GM12874 (cell line): ENCODE data around the gene CFAP410.

Experiments used
- CTCF ChIP-seq: IDR thresholded peaks from 2 replicates; pipeline ENCODE4 v1.5.1; 2011; ENCODE audit warnings: low read depth, mild to moderate bottlenecking, control low read depth, low read length, moderate library complexity; ENCODE audit not compliant: insufficient read depth

Gene CFAP410

GRCh38 chr21:44325386-44326271 lies 13.6 kb downstream of the CFAP410 start:
- no peak for TF ChIP-seq CTCF

DNA sequence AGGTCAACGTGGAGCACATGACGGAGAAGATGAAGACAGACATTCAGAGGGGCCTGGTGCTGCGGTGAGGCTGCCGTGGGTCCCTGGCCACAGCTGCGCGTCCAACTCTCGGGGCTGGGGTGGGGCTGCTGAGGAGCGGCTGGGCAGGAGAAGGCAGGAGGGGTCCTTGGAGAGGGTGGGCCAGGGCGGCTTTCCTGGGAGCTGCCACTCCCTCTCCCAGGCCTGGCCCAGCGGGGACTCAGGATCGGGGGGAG lies 14.4 kb downstream of the CFAP410 start:
- no peak for TF ChIP-seq CTCF

- TF ChIP-seq CTCF: no peak
These were observed 14.9 kb downstream of the CFAP410 start for GRCh38 chr21:44324106-44324853.

DNA sequence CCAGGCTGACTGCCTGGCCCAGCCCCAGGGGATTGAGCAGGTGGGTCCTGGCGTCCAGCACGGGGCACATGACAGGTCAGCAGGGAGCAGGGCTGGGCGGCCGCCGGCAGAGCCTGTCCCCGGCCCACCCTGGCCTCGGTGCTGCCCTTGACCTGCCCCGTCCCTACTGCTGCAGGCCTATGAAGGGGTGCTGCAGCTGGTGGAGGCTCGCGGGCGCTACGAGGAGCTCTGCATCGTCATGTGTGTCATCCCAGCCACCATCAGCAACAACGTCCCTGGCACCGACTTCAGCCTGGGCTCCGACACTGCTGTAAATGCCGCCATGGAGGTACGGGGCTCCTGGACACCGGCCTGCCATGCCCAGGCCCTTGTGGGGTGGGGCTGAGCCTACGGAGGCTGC lies 15.6 kb downstream of the CFAP410 start:
- TF ChIP-seq CTCF: no peak

DNA sequence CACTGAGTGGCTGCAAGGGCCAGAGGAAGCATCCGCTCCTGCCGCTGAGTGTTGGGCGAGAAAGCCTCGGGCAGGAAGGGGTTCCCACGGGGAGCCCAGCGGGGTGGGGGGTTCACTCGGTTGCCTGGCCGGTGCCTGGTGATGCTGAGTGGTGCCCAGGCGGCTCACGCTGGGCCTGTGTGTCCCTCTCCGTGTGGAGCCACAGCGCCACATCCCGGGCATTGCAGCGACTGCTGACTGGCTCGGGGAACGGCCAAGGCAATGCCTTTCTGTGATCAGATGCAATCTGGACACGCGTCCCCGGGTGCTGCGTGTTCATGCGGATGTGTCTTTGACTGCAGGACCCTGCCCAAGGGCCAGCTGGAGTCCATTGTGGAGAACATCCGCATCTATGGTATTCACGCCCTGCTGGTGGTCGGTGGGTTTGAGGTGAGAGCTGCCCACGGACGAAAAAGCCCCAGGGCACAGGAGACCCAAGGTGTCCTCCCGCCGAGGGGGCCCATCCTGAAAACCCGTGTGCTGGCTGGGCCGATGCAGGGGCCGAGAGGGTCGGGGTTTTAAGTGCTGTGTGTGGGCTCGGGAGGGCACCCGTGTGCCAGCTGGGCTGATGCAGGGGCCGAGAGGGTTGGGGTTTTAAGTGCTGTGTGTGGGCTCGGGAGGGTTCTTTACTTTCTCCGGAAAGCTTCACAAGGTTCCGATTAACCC lies 16.4 kb downstream of the CFAP410 start:
- TF ChIP-seq CTCF: no peak

GRCh38 chr21:44321846-44322450 lies 17.2 kb downstream of the CFAP410 start:
- no peak for TF ChIP-seq CTCF

GRCh38 chr21:44320847-44321246 lies 18.3 kb downstream of the CFAP410 start:
- no peak for TF ChIP-seq CTCF
